Mammary epithelial cell (primary cell): ENCODE results near the gene ZBTB3.

ENCODE experiments used
- CTCF ChIP-seq, 2 donors: IDR thresholded peaks in 1 of 2; conservative IDR thresholded peaks in 1 of 2; 2 replicates each; pipeline ENCODE4 v1.5.1; 2011 to 2012; ENCODE audit warnings: inconsistent platforms in 2 of 2, low read length in 2 of 2, mild to moderate bottlenecking in 2 of 2, control low read depth in 1 of 2, low read depth in 1 of 2; ENCODE audit not compliant: insufficient read depth in 1 of 2; ENCODE audit errors: extremely low read depth in 1 of 2
- EZH2 ChIP-seq: IDR thresholded peaks from 2 replicates; pipeline ENCODE4 v1.6.1; 2012; ENCODE audit warnings: low read length, inconsistent platforms, borderline replicate concordance

- TF ChIP-seq CTCF (conservative IDR thresholded peaks at IDR 0.05 in 1 of 2, IDR thresholded peaks at IDR 0.05 in 1 of 2; ENCODE audit: extremely low read depth in 1 of 2, insufficient read depth in 1 of 2, low read depth in 1 of 2, low read length in 2 of 2) (no peak), EZH2 (no peak)
Observed at GRCh38 chr11:62726156-62726914, 27.6 kb downstream of the ZBTB3 start.
